GM12891 (cell line): ENCODE data around the gene PGP.
"Not testable (repeated sequence)": the region's sequence is repeated elsewhere in the genome, so short reads cannot be mapped to it uniquely, and the experiment has no call there.

Source experiments
- DNase-seq: peaks from one replicate; pipeline ENCODE4 v3.0.0; 2011; ENCODE audit warnings: low spot score; ENCODE audit not compliant: insufficient read length
- FAIRE-seq: peaks from 2 replicates; lab custom pipeline; 2011; peaks lifted over from hg19 to GRCh38; lab: Jason Lieb, UNC
- PAX5 ChIP-seq: IDR thresholded peaks from 2 replicates; pipeline ENCODE4 v1.6.1; 2011; ENCODE audit warnings: low read length, moderate library complexity, mild to moderate bottlenecking; ENCODE audit not compliant: insufficient read depth, severe bottlenecking
- POLR2A ChIP-seq: IDR thresholded peaks from 2 replicates; pipeline ENCODE4 v1.6.1; 2011; ENCODE audit warnings: low read depth, low read length, control low read depth
- POLR2AphosphoS5 ChIP-seq: IDR thresholded peaks from 2 replicates; pipeline ENCODE4 v1.6.1; 2011; ENCODE audit warnings: low read depth, low read length, control low read depth
- POU2F2 ChIP-seq: IDR thresholded peaks from 2 replicates; pipeline ENCODE4 v1.6.1; 2011; ENCODE audit warnings: low read depth, mild to moderate bottlenecking, control low read depth, low read length, moderate library complexity
- SPI1 ChIP-seq: IDR thresholded peaks from 2 replicates; pipeline ENCODE4 v1.6.1; 2011; ENCODE audit warnings: low read depth, low read length, control low read depth
- TAF1 ChIP-seq: IDR thresholded peaks from 2 replicates; pipeline ENCODE4 v1.6.1; 2011; ENCODE audit warnings: low read depth, low read length, control low read depth

PGP gene

GRCh38 chr16:2250652-2251295 is 36.1 kb upstream of the PGP start:
- TF ChIP-seq POLR2A (no peak), SPI1 (no peak), POLR2AphosphoS5 (no peak), TAF1 (no peak), POU2F2 (no peak), PAX5 (no peak)
- FAIRE-seq: no peak
- no peak for DNase-seq

DNA sequence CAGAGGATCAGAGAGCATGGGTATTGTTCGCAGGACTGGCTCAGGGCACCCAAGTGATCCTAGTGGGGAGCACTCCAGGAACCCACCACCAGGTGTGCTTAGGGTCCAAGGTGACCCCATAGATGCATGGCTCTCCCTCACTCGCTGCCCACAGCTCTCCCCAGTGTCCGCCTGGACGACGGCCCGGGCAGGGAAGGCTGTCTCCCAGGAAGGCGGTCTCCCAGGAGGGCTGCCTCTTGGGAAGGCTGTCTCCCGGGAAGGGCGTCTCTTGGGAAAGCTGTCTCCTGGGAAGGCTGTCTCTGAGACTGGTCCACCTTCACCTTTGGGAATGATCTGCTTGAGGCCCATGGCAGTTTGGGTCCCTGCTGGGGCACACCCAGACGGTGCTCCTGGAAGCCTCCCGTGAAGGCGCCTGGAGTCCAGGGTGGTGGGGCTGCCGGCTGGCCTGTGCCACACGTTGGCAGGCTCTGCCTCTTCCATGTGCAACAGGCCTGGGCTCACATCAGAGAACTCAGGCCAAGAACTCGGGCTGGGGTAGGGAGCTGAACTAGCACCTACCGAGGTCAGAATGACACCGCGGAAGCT is 31.8 kb upstream of the PGP start:
- no peak for FAIRE-seq
- no peak for TF ChIP-seq TAF1
- no peak for TF ChIP-seq PAX5
- TF ChIP-seq POLR2AphosphoS5: no peak
- no peak for TF ChIP-seq SPI1
- no peak for TF ChIP-seq POU2F2
- TF ChIP-seq POLR2A: no peak

DNA sequence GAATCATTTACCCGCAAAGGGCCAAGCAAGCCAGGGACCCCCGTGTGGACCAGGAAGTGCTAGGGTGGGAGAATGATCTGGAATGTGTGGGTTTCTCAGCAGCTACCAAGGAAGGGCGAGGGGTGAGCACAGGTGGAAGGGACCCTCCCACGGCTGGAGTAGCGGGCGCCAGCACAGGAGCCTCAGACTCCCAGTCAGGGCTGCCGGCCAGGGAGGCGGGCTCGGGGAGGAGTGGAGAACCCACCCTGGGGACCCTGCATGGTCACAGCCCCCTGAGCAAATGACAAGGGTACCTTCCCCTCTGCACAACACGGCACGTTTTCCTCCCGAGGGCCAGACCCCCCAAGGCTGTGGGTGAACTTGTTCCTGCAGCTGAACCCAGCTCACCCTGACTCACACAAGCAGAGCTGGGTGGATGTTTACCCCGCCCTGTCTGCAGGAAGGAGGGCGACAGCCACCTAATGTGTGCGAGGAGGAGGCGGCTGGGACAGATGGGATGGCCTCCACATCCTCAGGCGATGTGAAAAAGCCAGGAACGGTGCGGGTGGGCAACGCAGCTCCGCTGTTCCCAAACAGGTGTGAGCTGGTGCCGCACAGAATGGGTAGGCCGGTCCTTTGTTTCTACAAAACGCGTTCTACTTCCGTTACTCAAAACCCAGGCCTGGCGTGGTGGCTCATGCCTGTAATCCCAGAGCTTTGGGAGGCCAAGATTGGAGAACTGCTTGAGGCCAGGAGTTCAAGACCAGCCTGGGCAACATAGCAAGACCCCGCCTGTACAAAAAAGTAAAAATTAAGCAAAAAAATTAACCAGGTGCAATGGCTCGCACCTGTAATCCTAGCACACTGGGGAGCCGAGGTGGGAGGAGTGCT is 30.5 kb upstream of the PGP start:
- no peak for TF ChIP-seq POU2F2
- no peak for TF ChIP-seq PAX5
- TF ChIP-seq POLR2A: no peak
- TF ChIP-seq TAF1: no peak
- TF ChIP-seq SPI1: no peak
- DNase-seq (no peak), FAIRE-seq (no peak)

More for the DNA sequence above, 31.8 kb upstream of the PGP start:
- DNase-seq: no peak

DNA sequence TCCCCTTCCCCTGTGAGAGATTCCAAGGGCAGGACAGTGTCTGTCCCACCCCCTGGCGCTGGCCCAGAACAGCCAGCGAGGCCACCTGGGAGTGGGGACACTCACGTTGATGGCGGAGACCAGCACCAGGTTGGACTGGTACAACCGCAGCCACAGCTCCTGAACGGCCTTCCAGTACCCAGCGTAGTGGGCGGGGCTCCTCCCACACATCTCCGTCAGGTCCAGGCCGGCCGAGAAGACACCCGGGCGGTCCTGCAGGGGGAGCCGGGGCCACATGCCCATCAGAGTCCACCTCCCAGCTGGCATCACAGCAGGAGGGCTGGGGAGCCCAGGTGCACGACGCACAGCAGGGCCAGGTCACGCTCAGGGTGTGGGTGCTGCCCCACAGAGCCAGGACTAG is 29.7 kb upstream of the PGP start:
- FAIRE-seq: no peak
- TF ChIP-seq POU2F2 (no peak), SPI1 (no peak), PAX5 (no peak), POLR2AphosphoS5 (no peak), POLR2A (no peak), TAF1 (no peak)
- DNase-seq: no peak

DNA sequence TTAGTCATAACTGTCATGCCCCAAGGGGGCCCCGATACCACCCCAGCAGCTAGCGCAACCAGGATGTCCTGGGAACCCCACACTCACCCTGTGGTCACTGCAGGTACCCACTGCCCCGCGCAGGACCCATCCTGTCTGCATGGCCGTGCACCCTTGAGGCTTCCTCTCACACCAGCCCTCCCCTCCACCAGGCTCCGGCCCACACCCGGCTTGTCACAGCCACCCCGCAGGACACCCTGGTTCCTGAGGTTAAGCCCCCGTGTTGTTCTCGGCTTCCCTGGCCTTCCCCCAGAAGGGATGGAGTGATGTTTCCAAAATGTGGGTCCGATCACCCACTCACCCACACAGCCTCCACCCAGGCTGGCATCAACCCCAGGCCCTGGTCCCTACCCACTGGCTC is 29.1 kb upstream of the PGP start:
- FAIRE-seq: no peak
- no peak for DNase-seq
- TF ChIP-seq POLR2AphosphoS5: no peak

GRCh38 chr16:2243031-2243528 is 28.4 kb upstream of the PGP start:
- FAIRE-seq (no peak), DNase-seq (no peak)
- TF ChIP-seq TAF1 (no peak), POU2F2 (no peak)

- DNase-seq: no peak
- no peak for TF ChIP-seq POLR2AphosphoS5
- TF ChIP-seq SPI1: no peak
- TF ChIP-seq POU2F2: no peak
- TF ChIP-seq POLR2A: no peak
- no peak for TF ChIP-seq PAX5
- TF ChIP-seq TAF1: no peak
- FAIRE-seq: no peak
Measured at GRCh38 chr16:2242598-2242997, 28.0 kb upstream of the PGP start.

- not testable (repeated sequence) for FAIRE-seq, DNase-seq
Measured at GRCh38 chr16:2240331-2240730, 25.7 kb upstream of the PGP start.

GRCh38 chr16:2238838-2239675 is 24.4 kb upstream of the PGP start:
- DNase-seq (no peak), FAIRE-seq (no peak)
- no peak for TF ChIP-seq POLR2AphosphoS5
- no peak for TF ChIP-seq POU2F2
